ENCODE measurements around the gene ZBTB49. TPM values are rescaled to one million over a fixed set of nuclear protein-coding genes. Genes with fewer than 3 reads are reported as not detected.
"Not testable (repeated sequence)": the region's sequence is repeated elsewhere in the genome, so short reads cannot be mapped to it uniquely, and the experiment has no call there.

ZBTB49 gene
- total RNA-seq, 6 donors from 2014 or later: 3.7 to 13.6 (median 4.5) TPM

DNA sequence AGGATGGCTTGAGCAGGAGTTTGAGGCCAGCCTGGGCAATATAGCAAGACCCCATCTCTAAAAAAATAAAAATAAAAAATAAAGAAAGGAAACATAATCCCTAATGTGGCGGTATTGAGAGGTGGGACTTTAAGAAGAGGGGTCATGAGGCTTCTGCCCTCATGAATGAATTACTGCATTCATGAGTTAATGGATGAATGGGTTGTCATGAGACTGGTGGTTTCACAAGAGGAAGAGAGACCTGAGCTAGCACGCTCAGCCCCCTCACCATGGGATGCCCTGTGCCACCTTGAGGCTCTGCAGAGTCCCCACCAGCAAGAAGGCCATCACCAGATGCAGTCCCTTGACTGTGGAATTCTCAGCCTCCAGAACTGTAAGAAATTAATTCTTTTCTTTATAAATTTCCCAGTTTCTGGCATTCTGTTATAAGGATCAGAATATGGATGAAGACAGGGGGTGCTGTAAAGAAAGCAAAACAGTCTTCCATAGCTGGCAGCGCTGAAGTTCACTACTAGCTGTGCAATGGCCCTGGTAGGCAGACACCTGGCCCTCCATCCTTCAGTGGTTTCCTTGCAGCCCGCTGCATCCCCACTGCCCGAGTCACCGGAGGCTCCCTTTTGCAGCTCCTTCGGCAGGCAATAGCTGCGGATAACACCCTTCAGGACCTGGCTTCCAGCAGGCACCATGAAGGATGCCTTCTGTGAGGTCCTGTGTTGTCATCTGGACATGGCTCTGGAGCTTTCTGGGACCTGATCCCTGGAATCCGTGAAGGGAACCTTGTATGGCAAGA, 52.0 kb downstream of the ZBTB49 start:
- Histone ChIP-seq H3K9me3 (no peaks in the 10 kb centered on the region), H3K4me3 (no peak overlapping the region), H3K36me3 (no peaks in the 10 kb centered on the region), H3K27me3 (no peaks in the 10 kb centered on the region), H3K27ac (no peak overlapping the region), H3K4me1 (peaks cover 0 to 17% (median 0%) of the 10 kb centered on the region in 4 donors)
- DNase-seq (no peak), ATAC-seq (ENCODE audit: low FRiP score in 2 of 2) (no peak)
- WGBS, 2 donors: 92 to 93% methylated on average over 9 of the region's 9 CpGs
- TF ChIP-seq, protein P1, sequence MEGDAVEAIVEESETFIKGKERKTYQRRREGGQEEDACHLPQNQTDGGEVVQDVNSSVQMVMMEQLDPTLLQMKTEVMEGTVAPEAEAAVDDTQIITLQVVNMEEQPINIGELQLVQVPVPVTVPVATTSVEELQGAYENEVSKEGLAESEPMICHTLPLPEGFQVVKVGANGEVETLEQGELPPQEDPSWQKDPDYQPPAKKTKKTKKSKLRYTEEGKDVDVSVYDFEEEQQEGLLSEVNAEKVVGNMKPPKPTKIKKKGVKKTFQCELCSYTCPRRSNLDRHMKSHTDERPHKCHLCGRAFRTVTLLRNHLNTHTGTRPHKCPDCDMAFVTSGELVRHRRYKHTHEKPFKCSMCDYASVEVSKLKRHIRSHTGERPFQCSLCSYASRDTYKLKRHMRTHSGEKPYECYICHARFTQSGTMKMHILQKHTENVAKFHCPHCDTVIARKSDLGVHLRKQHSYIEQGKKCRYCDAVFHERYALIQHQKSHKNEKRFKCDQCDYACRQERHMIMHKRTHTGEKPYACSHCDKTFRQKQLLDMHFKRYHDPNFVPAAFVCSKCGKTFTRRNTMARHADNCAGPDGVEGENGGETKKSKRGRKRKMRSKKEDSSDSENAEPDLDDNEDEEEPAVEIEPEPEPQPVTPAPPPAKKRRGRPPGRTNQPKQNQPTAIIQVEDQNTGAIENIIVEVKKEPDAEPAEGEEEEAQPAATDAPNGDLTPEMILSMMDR (IDR thresholded peaks at IDR 0.05): no peak
- TF ChIP-seq POLR2A (IDR thresholded peaks at IDR 0.05): no peak
- TF ChIP-seq EP300 (IDR thresholded peaks at IDR 0.05): no peak
- no peak for TF ChIP-seq POLR2AphosphoS5 (IDR thresholded peaks at IDR 0.05)

GRCh38 chr4:4343038-4343437, 53.0 kb downstream of the ZBTB49 start:
- no peak for DNase-seq
- H3K27me3 ChIP-seq: no peaks in the 10 kb centered on the region
- TF ChIP-seq, protein P1 (IDR thresholded peaks at IDR 0.05): no peak
- no peak for TF ChIP-seq EP300 (IDR thresholded peaks at IDR 0.05)
- no peak for TF ChIP-seq POLR2A (IDR thresholded peaks at IDR 0.05)
- no peak for TF ChIP-seq POLR2AphosphoS5 (IDR thresholded peaks at IDR 0.05)
- no peak for ATAC-seq (ENCODE audit: low FRiP score in 2 of 2)
- no peak overlapping the region for H3K27ac ChIP-seq
- no peaks in the 10 kb centered on the region for H3K36me3 ChIP-seq
- peaks cover 0 to 14% (median 0%) of the 10 kb centered on the region in 4 donors for H3K4me1 ChIP-seq
- 75 to 94% methylated on average over 5 of the region's 5 CpGs for WGBS, 2 donors
- no peak overlapping the region for H3K4me3 ChIP-seq
- no peaks in the 10 kb centered on the region for H3K9me3 ChIP-seq

DNA sequence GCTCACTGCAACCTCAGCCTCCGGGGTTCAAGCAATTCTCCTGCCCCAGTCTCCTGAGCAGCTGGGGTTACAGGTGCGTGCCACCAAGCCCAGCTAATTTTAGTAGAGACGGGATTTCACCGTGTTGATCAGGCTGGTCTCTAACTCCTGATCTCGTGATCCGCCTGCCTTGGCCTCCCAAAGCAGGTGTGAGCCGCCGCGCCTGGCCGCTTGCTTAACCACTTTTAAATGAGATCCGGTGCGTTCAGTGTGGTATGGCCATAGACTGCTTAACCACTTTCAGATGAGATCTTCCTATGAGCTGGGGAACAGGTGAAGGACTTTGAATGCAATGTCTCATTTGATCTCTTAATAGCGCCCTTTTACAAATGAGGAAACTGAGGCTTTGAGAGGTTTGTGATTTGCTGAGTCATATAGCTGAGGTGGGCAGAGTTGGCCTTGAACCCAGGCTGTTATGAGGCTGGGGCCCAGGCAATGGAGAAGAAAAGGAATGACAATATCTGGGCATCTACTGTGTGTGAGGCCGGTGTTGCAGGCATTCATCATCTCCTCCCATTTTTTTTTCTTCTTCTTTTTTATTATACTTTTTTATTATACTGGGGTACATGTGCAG, 55.0 kb downstream of the ZBTB49 start:
- ATAC-seq (ENCODE audit: low FRiP score in 2 of 2) (no peak), DNase-seq (no peak)
- TF ChIP-seq POLR2AphosphoS5 (IDR thresholded peaks at IDR 0.05) (no peak), EP300 (IDR thresholded peaks at IDR 0.05) (no peak), POLR2A (IDR thresholded peaks at IDR 0.05) (no peak)
- Histone ChIP-seq H3K36me3 (no peaks in the 10 kb centered on the region), H3K4me1 (no peaks in the 10 kb centered on the region), H3K4me3 (no peak overlapping the region), H3K9me3 (no peaks in the 10 kb centered on the region), H3K27me3 (no peaks in the 10 kb centered on the region), H3K27ac (no peak overlapping the region)
- WGBS, 2 donors: 91 to 93% methylated on average over 14 of the region's 14 CpGs

GRCh38 chr4:4347585-4347984, 57.5 kb downstream of the ZBTB49 start:
- DNase-seq: no peak
- WGBS, 2 donors: 9 to 56% methylated on average over 1 of the region's 1 CpG
- no peak for TF ChIP-seq POLR2A (IDR thresholded peaks at IDR 0.05)
- TF ChIP-seq, protein P1 (IDR thresholded peaks at IDR 0.05): no peak
- TF ChIP-seq POLR2AphosphoS5 (IDR thresholded peaks at IDR 0.05): no peak
- TF ChIP-seq EP300 (IDR thresholded peaks at IDR 0.05): no peak
- Histone ChIP-seq H3K9me3 (no peaks in the 10 kb centered on the region), H3K27me3 (no peaks in the 10 kb centered on the region), H3K36me3 (no peaks in the 10 kb centered on the region), H3K4me3 (no peak overlapping the region), H3K27ac (no peak overlapping the region), H3K4me1 (no peaks in the 10 kb centered on the region)
- no peak for ATAC-seq (ENCODE audit: low FRiP score in 2 of 2)

GRCh38 chr4:4348585-4348984, 58.5 kb downstream of the ZBTB49 start:
- H3K4me3 ChIP-seq; H3K36me3 ChIP-seq; H3K4me1 ChIP-seq; ATAC-seq (ENCODE audit: low FRiP score in 2 of 2); H3K27ac ChIP-seq; H3K27me3 ChIP-seq; DNase-seq; H3K9me3 ChIP-seq: not testable (repeated sequence)
- WGBS, 2 donors: 67 to 77% methylated on average over 9 of the region's 9 CpGs

Measured in upper lobe of left lung (tissue), 6 donors.